OCI-LY3 (cell line): Measurements from ENCODE around the gene STK17A.

ENCODE experiments used
- H2AFZ ChIP-seq: fragments of 200-600, 300-600 bp; shearing (Covaris generic); 2 replicates; pipeline ENCODE4 v1.6.0; 2014; ENCODE audit warnings: antibody characterized with exemption, low read depth, low read length
- H3K27ac ChIP-seq: fragments of 200-600, 300-600 bp; sonication (generic); 2 replicates; pipeline ENCODE4 v1.5.1; 2014; ENCODE audit warnings: mild to moderate bottlenecking, low read length, moderate library complexity, mixed read lengths
- H3K27me3 ChIP-seq: fragments of 200-600, 300-600 bp; sonication (generic); 2 replicates; pipeline ENCODE4 v1.6.1; 2014; ENCODE audit warnings: low read depth, low read length, mixed read lengths
- H3K36me3 ChIP-seq: fragments of 200-600, 300-600 bp; sonication (generic); replicated peaks from 2 replicates; pipeline ENCODE3; 2014; ENCODE audit warnings: low read depth, low read length, mixed read lengths
- H3K4me1 ChIP-seq: fragments of 300-600, 200-600 bp; sonication (generic); 2 replicates; pipeline ENCODE4 v1.6.1; 2014; ENCODE audit warnings: low read length, mixed read lengths
- H3K4me2 ChIP-seq: fragments of 200-600, 300-600 bp; sonication (generic); 2 replicates; pipeline ENCODE4 v1.6.1; 2014; ENCODE audit warnings: low read length, mixed read lengths
- H3K4me3 ChIP-seq: fragments of 300-600, 200-600 bp; sonication (generic); 2 replicates; pipeline ENCODE4 v1.5.1; 2014; ENCODE audit warnings: antibody characterized with exemption, mild to moderate bottlenecking, low read length, moderate library complexity
- H3K79me2 ChIP-seq: fragments of 300-600, 200-600 bp; shearing (Covaris generic); 2 replicates; pipeline ENCODE4 v1.6.1; 2014; ENCODE audit warnings: mild to moderate bottlenecking, low read length, mixed read lengths
- H3K9ac ChIP-seq: fragments of 300-600, 200-600 bp; shearing (Covaris generic); 2 replicates; pipeline ENCODE4 v1.6.0; 2014; ENCODE audit warnings: mild to moderate bottlenecking, low read length, moderate library complexity
- H3K9me3 ChIP-seq: fragments of 200-600, 300-600 bp; shearing (Covaris generic); 2 replicates; pipeline ENCODE4 v1.6.1; 2014; ENCODE audit warnings: low read length, mixed read lengths; ENCODE audit not compliant: insufficient read depth
- H4K20me1 ChIP-seq: fragments of 200-600, 300-600 bp; sonication (generic); 2 replicates; pipeline ENCODE4 v1.6.1; 2016; ENCODE audit warnings: low read length, mixed read lengths; ENCODE audit not compliant: insufficient read depth
- EZH2phosphoT487 ChIP-seq: fragments of 200-600 bp; shearing (Covaris generic); IDR thresholded peaks from 2 replicates; pipeline ENCODE4 v1.6.1; 2018; ENCODE audit warnings: antibody characterized with exemption, mixed run types, low read depth
- TF ChIP-seq, protein P1 (sequence below): fragments of 200-600, 300-600 bp; sonication (generic); IDR thresholded peaks from 2 replicates; pipeline ENCODE4 v1.5.1; 2014; ENCODE audit warnings: antibody characterized with exemption, low read length, low read depth

The STK17A gene

DNA sequence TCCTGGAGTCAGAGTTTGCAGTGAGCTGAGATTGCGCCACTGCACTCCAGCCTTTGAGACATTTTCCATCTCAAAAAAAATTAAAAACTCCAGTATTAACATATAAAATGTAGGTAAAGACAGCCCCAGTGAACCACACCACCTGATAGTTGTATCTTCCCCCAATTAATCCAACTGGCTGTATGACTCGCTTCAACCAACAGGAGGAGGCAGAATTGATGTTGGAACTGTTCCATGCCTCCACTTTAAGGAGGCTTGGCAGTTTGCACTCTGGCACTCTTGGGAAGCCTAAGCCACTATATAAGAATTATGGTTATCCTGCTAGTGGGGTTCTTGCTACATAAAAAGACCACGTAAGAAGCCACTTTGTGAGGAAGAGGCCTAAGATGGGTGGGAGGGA lies 72.7 kb downstream of the STK17A start:
- H3K79me2 ChIP-seq = peaks cover 37% of the 10 kb centered on the region
- H2AFZ ChIP-seq = no peak overlapping the region
- no peak overlapping the region for H3K4me3 ChIP-seq
- peaks cover 6% of the 10 kb centered on the region; the same call in 1 of the 2 replicates for H4K20me1 ChIP-seq
- TF ChIP-seq EZH2phosphoT487 = no peak
- TF ChIP-seq, protein P1, sequence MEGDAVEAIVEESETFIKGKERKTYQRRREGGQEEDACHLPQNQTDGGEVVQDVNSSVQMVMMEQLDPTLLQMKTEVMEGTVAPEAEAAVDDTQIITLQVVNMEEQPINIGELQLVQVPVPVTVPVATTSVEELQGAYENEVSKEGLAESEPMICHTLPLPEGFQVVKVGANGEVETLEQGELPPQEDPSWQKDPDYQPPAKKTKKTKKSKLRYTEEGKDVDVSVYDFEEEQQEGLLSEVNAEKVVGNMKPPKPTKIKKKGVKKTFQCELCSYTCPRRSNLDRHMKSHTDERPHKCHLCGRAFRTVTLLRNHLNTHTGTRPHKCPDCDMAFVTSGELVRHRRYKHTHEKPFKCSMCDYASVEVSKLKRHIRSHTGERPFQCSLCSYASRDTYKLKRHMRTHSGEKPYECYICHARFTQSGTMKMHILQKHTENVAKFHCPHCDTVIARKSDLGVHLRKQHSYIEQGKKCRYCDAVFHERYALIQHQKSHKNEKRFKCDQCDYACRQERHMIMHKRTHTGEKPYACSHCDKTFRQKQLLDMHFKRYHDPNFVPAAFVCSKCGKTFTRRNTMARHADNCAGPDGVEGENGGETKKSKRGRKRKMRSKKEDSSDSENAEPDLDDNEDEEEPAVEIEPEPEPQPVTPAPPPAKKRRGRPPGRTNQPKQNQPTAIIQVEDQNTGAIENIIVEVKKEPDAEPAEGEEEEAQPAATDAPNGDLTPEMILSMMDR = no peak
- H3K36me3 ChIP-seq = peaks cover 18% of the 10 kb centered on the region
- no peak overlapping the region for H3K4me2 ChIP-seq
- H3K9ac ChIP-seq = no peak overlapping the region
- H3K27me3 ChIP-seq = no peaks in the 10 kb centered on the region
- H3K9me3 ChIP-seq = no peaks in the 10 kb centered on the region; the same call in none of the 2 replicates
- H3K4me1 ChIP-seq = peaks cover 40% of the 10 kb centered on the region
- no peak overlapping the region for H3K27ac ChIP-seq

GRCh38 chr7:43656997-43657396 lies 74.1 kb downstream of the STK17A start:
- Histone ChIP-seq H3K9ac (no peak overlapping the region), H3K79me2 (peaks cover 29% of the 10 kb centered on the region), H3K4me1 (peaks cover 28% of the 10 kb centered on the region), H2AFZ (no peak overlapping the region), H3K27me3 (no peaks in the 10 kb centered on the region), H3K4me2 (no peak overlapping the region), H3K4me3 (no peak overlapping the region), H4K20me1 (peaks cover 2% of the 10 kb centered on the region; the same call in 1 of the 2 replicates), H3K36me3 (peaks cover 15% of the 10 kb centered on the region), H3K27ac (no peak overlapping the region), H3K9me3 (no peaks in the 10 kb centered on the region; the same call in 1 of the 2 replicates)
- no peak for TF ChIP-seq EZH2phosphoT487
- TF ChIP-seq, protein P1 = no peak

- Histone ChIP-seq H3K9ac (no peak overlapping the region), H3K27ac (peak overlapping the region; percentile 35), H4K20me1 (no peaks in the 10 kb centered on the region), H3K4me3 (no peak overlapping the region), H3K36me3 (peaks cover 14% of the 10 kb centered on the region), H3K27me3 (no peaks in the 10 kb centered on the region), H3K79me2 (peaks cover 30% of the 10 kb centered on the region), H3K9me3 (no peaks in the 10 kb centered on the region), H2AFZ (no peak overlapping the region), H3K4me2 (peak overlapping the region; percentile 56), H3K4me1 (peaks cover 37% of the 10 kb centered on the region)
- TF ChIP-seq, protein P1 = no peak
- TF ChIP-seq EZH2phosphoT487 = no peak
Observed at GRCh38 chr7:43658718-43659548, 76.0 kb downstream of the STK17A start.

- H3K9ac ChIP-seq = no peak overlapping the region
- no peaks in the 10 kb centered on the region for H3K9me3 ChIP-seq
- no peaks in the 10 kb centered on the region for H3K27me3 ChIP-seq
- H3K36me3 ChIP-seq = peaks cover 11% of the 10 kb centered on the region
- peak overlapping the region; percentile 56 for H3K4me2 ChIP-seq
- TF ChIP-seq, protein P1 = no peak
- TF ChIP-seq EZH2phosphoT487 = no peak
- no peak overlapping the region for H3K4me3 ChIP-seq
- H4K20me1 ChIP-seq = no peaks in the 10 kb centered on the region
- peaks cover 42% of the 10 kb centered on the region for H3K4me1 ChIP-seq
- H3K79me2 ChIP-seq = peaks cover 31% of the 10 kb centered on the region
- H3K27ac ChIP-seq = no peak overlapping the region
- H2AFZ ChIP-seq = no peak overlapping the region
Observed at GRCh38 chr7:43659549-43659896, 76.6 kb downstream of the STK17A start.
